Stimulated activated naive B cell treated with anti-CD40 and anti-IgM and Interleukin-4, amounts not matched to agents 10 μg/mL and 1 μg/mL and 100 μg/mL, for 72 hours (primary cell): ENCODE measurements around the gene GUCY2C.

Experiments
- ATAC-seq, 2 donors: fragments of 150-1000 bp; cut with Tn5 transposase; replicated peaks; 2 replicates each; pipeline ENCODE4 v1.10.0; 2021; ENCODE audit warnings: moderate library complexity in 1 of 2
- DNase-seq: peaks from one replicate; pipeline ENCODE4 v3.0.0; 2021
- H3K27ac Mint-ChIP-seq: one replicate; pipeline ENCODE4 v1.8.0; 2022; ENCODE audit warnings: mild to moderate bottlenecking, mixed read lengths
- H3K27me3 Mint-ChIP-seq, 2 donors: one replicate each; pipeline ENCODE4 v1.8.0; 2022; ENCODE audit warnings: mixed read lengths in 2 of 2
- H3K36me3 Mint-ChIP-seq, 2 donors: one replicate each; pipeline ENCODE4 v1.8.0; 2022; ENCODE audit warnings: mixed read lengths in 2 of 2, mild to moderate bottlenecking in 1 of 2
- H3K4me1 Mint-ChIP-seq, 2 donors: one replicate each; pipeline ENCODE4 v1.8.0; 2022; ENCODE audit warnings: mixed read lengths in 2 of 2, mild to moderate bottlenecking in 1 of 2
- H3K4me3 Mint-ChIP-seq, 2 donors: one replicate each; pipeline ENCODE4 v1.8.0; 2022; ENCODE audit warnings: mild to moderate bottlenecking in 2 of 2, mixed read lengths in 2 of 2, moderate library complexity in 1 of 2
- H3K9me3 Mint-ChIP-seq, 2 donors: one replicate each; pipeline ENCODE4 v1.8.0; 2022; ENCODE audit warnings: mixed read lengths in 2 of 2, mild to moderate bottlenecking in 1 of 2

The GUCY2C gene

DNA sequence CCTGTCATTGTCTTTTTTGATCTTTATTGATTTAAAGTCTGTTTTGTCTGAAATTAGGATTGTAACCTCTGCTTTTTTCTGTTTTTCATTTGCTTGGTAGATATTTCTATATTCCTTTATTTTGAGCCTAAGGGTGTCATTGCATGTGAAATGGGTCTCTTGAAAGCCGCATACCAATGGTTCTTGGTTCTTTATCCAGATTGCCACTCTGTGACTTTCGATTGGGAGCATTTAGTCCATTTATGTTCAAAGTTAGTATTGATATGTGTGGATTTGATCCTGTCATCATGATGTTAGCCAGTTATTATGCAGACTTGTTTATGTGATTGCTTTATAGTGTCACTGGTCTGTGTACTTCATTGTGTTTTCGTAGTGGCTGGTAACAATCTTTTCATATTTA lies 98.9 kb downstream of the GUCY2C start:
- no peak for DNase-seq
- H3K4me1 Mint-ChIP-seq = no peaks in the 10 kb centered on the region
- H3K9me3 Mint-ChIP-seq = peaks cover 19 to 23% of the 10 kb centered on the region in 2 donors
- peaks cover 5 to 13% of the 10 kb centered on the region in 2 donors for H3K27me3 Mint-ChIP-seq
- H3K4me3 Mint-ChIP-seq = no peak overlapping the region
- no peak for ATAC-seq
- no peak overlapping the region for H3K27ac Mint-ChIP-seq
- H3K36me3 Mint-ChIP-seq = peaks cover 8 to 10% of the 10 kb centered on the region in 2 donors

DNA sequence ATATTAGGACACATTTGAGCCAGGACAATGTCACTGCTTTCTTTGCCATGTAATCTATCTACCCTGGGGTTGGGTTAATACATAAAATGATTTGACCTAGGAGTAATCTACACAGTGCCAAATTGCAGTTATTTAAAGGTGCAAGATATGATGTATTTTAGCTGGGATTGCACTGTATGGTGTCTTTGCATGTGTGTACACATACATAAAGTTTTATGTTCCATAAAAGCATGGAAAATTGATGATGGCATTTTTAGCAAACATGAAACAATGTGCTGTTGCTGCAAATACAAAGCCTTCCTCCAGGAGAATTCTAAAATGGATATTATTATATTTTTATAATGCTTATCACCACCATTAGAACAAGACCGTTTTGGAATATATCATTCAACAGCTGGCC lies 104.7 kb downstream of the GUCY2C start:
- no peaks in the 10 kb centered on the region for H3K4me1 Mint-ChIP-seq
- H3K27ac Mint-ChIP-seq = no peak overlapping the region
- ATAC-seq (no peak), DNase-seq (no peak)
- no peak overlapping the region for H3K4me3 Mint-ChIP-seq
- H3K36me3 Mint-ChIP-seq = no peaks in the 10 kb centered on the region
- H3K27me3 Mint-ChIP-seq = no peaks in the 10 kb centered on the region
- H3K9me3 Mint-ChIP-seq = peaks cover 3% of the 10 kb centered on the region in 2 donors

DNA sequence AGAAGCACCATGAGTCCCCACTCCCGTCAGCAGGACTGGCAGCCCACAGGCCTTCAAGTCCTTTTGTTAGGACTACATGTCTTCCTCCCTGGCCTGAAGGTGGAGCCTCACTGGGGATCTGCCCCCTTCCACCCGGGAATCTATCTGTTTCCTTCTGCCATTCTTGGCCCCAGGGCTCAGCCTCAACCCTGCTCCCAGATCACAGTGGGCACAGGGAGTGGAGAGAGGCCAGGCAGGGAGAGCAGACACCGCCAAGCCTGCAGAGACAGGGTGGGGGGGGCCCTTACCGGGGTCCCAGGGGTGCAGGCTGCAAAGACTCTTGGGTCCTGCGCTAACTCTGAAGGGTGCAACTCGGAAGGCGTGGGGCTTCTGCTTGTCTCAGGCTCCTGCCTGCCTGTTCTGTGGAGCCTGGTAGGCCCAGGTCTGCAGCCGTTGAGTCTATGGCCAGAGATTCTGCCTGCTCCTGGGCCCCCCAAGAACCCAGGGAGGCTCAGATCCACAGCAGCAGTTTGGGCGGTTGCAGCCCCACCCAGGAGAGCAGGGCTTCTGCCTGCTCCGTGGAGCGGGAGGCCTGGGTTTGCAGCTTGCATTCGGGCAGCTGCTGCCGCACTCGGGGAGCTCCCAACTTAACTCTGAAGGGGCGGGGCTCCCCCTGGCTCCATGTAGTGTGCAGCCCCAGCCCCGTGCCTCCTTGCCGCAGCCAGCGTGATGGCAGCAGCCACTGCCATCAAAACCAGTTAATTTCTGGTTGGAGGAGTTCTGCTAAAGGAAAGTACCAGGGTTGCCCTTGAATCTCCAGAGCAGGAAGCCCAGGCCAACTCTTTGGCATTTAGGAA lies 107.0 kb downstream of the GUCY2C start:
- no peak for DNase-seq
- Mint-ChIP-seq H3K36me3 (no peaks in the 10 kb centered on the region), H3K4me3 (no peak overlapping the region), H3K4me1 (no peaks in the 10 kb centered on the region), H3K27me3 (no peaks in the 10 kb centered on the region), H3K27ac (no peak overlapping the region), H3K9me3 (no peaks in the 10 kb centered on the region)
- no peak for ATAC-seq

DNA sequence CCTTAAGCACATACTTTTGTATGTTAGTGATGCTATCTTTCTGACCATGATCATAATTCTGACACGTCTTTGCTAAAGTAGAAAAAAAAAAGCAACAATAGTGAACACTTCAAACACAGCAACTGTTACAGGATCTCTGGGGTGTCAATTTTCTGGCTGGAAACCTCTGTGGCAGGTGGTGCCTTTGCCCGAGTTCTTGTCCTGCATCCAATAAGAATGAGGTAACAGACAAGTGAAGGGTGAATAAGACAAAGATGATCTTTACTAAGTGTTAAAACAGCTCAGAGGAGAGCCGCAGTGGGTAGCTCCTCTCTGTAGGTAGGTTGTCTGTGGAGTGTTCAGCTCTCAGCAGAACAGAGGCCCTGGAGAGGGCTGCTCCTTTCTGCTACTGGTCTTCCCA lies 107.8 kb downstream of the GUCY2C start:
- H3K27ac Mint-ChIP-seq = no peak overlapping the region
- ATAC-seq (no peak), DNase-seq (no peak)
- H3K36me3 Mint-ChIP-seq = no peaks in the 10 kb centered on the region
- H3K4me1 Mint-ChIP-seq = no peaks in the 10 kb centered on the region
- no peak overlapping the region for H3K4me3 Mint-ChIP-seq
- no peaks in the 10 kb centered on the region for H3K27me3 Mint-ChIP-seq
- H3K9me3 Mint-ChIP-seq = no peaks in the 10 kb centered on the region

DNA sequence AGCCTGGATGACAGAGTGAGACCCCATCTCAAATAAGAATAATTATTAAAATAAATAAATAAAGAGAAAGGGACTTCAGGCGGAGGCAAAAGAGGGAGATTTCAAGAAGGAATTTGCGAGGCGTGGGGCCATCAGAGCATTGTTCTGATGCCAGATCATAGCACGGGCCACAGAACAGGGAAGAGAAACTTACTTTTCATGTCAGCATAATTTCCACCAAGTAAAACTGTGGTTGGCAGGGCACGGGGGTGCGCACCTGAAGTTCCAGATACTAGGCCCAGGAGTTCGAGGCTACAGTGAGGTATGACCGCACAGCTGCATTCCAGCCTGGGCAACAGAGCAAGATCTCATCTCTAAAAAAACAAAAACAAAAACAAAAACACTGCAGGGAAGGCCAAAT lies 117.8 kb downstream of the GUCY2C start:
- H3K4me1 Mint-ChIP-seq = peaks cover 14 to 35% of the 10 kb centered on the region in 2 donors

DNA sequence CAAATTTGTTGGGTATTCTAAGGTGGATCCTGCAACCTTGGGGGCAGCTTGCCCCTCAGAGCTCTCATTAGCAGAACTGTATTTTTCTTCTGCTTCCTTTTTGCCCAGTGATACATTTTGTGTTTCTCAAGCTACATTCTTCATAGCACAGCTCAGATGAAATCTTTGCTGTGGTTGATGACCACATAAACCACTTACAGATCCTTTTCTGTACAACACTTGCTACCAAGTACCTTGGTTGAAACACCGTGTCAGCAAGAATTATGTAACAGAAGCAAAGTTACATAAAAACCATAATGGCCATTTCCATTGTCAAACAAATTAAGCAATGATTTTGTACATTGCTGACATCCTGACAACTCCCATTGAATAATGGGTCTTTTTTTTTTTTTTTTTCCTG lies 119.1 kb downstream of the GUCY2C start:
- Mint-ChIP-seq H3K36me3 (peaks cover 0 to 3% of the 10 kb centered on the region in 2 donors), H3K27me3 (no peaks in the 10 kb centered on the region), H3K4me3 (no peak overlapping the region), H3K4me1 (peaks cover 14 to 35% of the 10 kb centered on the region in 2 donors), H3K9me3 (peaks cover 0 to 2% of the 10 kb centered on the region in 2 donors), H3K27ac (no peak overlapping the region)
- ATAC-seq (peak; percentile 50 to 58), DNase-seq (no peak)

More for the DNA sequence above, 117.8 kb downstream of the GUCY2C start:
- peaks cover 0 to 2% of the 10 kb centered on the region in 2 donors for H3K9me3 Mint-ChIP-seq
- no peak overlapping the region for H3K27ac Mint-ChIP-seq
- no peaks in the 10 kb centered on the region for H3K27me3 Mint-ChIP-seq
- no peak overlapping the region for H3K4me3 Mint-ChIP-seq
- ATAC-seq = peak; percentile 86 to 88
- DNase-seq = no peak
- peaks cover 0 to 3% of the 10 kb centered on the region in 2 donors for H3K36me3 Mint-ChIP-seq

DNA sequence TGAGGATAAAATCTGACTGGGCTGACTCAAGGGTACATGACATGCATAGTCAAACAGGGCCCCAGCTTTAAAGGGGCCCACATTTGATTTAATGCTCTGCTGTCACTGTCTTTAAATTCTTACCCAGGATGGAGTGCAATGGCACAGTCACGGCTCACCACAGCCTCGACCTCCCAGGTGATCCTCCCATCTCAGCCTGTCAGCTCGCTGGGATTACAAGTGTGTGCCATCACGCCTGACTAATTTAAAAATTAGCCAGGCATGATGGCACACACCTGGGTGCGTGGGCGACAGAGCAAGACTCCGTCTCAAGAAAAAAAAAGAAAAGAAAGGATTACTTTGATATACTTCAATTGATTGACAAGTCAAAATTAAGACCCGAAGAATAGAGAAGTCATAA lies 119.5 kb downstream of the GUCY2C start:
- no peaks in the 10 kb centered on the region for H3K27me3 Mint-ChIP-seq
- H3K4me1 Mint-ChIP-seq = peaks cover 14 to 35% of the 10 kb centered on the region in 2 donors
- DNase-seq (no peak), ATAC-seq (peak in 1 of 2 donors; percentile 33)
- H3K9me3 Mint-ChIP-seq = peaks cover 0 to 2% of the 10 kb centered on the region in 2 donors
- H3K27ac Mint-ChIP-seq = no peak overlapping the region
- no peak overlapping the region for H3K4me3 Mint-ChIP-seq
- peaks cover 0 to 3% of the 10 kb centered on the region in 2 donors for H3K36me3 Mint-ChIP-seq

DNA sequence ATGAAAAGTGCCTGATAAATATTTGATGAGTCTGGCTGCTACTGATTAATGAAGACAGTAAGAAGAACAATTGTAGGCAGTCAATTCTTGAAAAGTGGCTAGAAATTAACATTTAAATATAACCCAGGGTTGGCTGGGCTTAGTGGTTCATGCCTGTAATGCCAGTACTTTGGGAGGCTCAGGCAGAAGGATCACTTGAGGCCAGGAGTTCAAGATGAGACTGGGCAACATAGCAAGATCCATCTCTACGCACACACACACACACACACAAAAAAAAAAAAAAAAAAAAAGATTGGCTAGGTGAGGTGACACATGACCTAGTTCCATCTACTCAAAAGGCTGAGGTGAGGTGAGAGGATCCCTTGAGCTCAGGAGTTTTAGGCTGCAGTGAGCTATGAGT lies 120.8 kb downstream of the GUCY2C start:
- no peak for DNase-seq
- Mint-ChIP-seq H3K4me3 (no peak overlapping the region), H3K4me1 (peaks cover 14 to 35% of the 10 kb centered on the region in 2 donors), H3K27me3 (peaks cover 0 to 7% of the 10 kb centered on the region in 2 donors), H3K27ac (no peak overlapping the region), H3K9me3 (peaks cover 0 to 2% of the 10 kb centered on the region in 2 donors), H3K36me3 (peaks cover 0 to 3% of the 10 kb centered on the region in 2 donors)
- ATAC-seq = no peak

DNA sequence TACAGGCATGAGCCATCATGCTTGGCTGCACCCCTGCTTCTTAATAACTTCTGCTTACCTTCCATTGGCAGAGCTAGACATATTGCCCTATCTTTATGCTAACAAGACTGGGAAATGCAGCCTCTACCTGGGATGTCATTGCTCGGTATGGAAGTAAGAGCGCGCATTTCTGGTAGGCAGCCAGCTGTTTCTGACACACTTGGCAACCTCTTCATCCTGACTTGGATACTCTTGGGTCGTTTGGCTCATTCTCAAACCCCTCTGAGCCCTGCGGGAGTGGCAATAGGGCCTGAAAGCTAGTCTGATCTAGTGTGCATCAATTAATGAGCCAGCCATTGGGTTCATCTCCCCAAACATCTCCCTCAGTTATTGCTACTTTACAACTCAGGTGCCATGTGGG lies 123.3 kb downstream of the GUCY2C start:
- Mint-ChIP-seq H3K9me3 (no peaks in the 10 kb centered on the region), H3K27ac (no peak overlapping the region), H3K4me3 (no peak overlapping the region), H3K4me1 (peaks cover 10 to 25% of the 10 kb centered on the region in 2 donors), H3K27me3 (peaks cover 16 to 23% of the 10 kb centered on the region in 2 donors), H3K36me3 (no peaks in the 10 kb centered on the region)
- DNase-seq (no peak), ATAC-seq (no peak)

DNA sequence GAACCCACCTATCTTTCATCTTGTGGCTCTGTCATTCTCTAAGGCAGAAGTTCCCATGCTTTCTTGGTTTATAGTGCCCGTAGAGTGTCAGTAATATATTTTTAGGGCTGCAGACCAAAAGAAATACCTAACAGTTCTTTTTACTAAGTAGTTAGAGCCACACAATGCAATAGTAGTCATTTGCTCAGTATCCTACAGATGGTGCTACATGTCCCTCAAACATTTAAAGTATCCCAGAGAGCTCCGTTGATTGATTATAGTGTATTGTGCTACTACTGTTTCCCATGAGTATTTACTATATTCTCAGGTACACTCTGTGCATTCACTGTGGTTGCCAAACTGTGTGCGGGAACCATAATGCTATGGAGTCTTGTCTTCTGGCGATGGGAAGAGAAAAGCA lies 124.0 kb downstream of the GUCY2C start:
- H3K4me3 Mint-ChIP-seq = no peak overlapping the region
- H3K9me3 Mint-ChIP-seq = no peaks in the 10 kb centered on the region
- ATAC-seq (peak in 1 of 2 donors; percentile 42), DNase-seq (no peak)
- peaks cover 8 to 20% of the 10 kb centered on the region in 2 donors for H3K4me1 Mint-ChIP-seq
- H3K27me3 Mint-ChIP-seq = peaks cover 21 to 25% of the 10 kb centered on the region in 2 donors
- no peak overlapping the region for H3K27ac Mint-ChIP-seq
- no peaks in the 10 kb centered on the region for H3K36me3 Mint-ChIP-seq

DNA sequence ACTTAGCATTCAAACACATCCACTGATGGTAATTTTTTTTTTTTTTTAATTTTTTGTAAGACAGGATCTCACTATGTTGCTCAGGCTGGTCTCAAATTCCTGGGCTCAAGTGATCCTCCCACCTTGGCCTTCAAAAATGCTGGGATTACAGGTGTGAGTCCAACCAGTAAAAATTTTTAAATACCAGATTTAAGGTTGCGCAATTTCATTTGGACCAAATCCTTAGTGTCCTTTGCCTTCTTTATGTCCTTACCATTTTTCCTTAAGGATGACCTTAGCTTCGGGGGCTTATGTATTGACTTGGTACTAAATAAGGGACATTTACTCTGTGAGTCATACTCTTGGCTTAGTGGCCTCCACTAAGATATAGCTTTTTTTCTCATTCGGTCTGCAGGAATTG lies 124.6 kb downstream of the GUCY2C start:
- no peak for DNase-seq
- Mint-ChIP-seq H3K27ac (no peak overlapping the region), H3K36me3 (no peaks in the 10 kb centered on the region), H3K27me3 (peaks cover 25% of the 10 kb centered on the region in 2 donors), H3K9me3 (no peaks in the 10 kb centered on the region), H3K4me3 (no peak overlapping the region), H3K4me1 (peaks cover 3 to 14% of the 10 kb centered on the region in 2 donors)
- ATAC-seq = no peak

DNA sequence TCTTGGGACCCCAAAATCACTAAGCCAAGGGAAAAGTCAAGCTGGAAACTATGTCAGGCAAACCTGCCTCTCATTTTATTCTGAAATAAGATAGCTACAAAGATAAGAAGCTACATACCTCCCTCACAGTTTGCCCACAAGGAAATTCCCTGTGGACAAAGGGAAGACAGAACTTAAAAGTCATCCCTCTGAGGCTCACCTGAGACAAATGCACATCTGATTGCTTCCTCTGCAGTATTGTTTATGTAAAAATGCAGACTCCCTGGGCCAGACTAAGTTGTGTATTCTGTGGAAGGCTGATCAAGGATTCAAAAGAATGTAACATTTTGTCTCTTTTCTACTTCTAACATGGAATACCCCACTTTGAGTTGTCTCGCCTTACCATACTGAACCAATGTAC lies 126.2 kb downstream of the GUCY2C start:
- H3K27me3 Mint-ChIP-seq = peaks cover 34% of the 10 kb centered on the region in 2 donors

DNA sequence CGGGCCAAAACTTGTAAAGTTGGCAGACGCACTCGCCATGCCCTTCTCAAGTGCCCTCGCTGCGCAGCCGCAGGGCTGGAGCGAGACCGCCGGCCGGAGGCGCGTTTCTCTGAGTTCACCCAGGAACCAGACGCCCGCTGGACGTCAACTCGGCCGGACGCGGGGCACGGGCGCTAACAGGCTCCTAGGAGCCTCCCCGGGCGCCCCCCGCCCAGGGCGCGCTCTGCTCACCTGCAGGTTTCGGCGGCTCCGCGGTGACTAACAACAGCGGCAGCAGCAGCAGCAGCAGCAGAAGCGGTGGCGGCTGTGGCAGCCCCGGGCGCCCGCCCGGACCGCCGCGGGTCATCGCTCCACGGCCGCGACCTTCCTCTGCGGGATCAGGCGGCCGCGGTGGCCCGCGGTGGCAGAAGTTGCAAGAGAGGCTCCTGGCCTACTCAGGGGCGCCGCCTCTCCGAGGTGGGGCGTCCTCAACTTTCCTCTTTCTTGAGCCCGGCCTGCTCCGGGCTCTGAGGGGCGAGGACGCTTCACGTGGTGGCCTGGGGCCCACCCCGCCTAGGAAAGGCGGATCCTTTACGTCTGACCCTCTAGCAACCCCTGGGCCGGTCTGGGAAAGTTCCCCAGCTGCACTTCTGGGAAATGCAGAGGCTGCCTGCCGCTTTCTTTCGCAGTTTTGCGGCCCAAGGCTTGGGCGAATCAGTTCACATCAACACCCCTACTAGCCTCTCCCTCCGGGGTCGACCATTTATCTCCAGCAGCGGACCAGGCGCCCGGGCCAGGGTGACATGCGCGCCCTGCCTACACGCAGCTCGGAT lies 128.8 kb downstream of the GUCY2C start, which contains the start of gene PLBD1:
TSS of gene PLBD1 (minus strand) at position 533 of the 812 bp plus-strand sequence. CDS start at position 346, 187 bp downstream.
- ATAC-seq (peak; percentile 76 to 80), DNase-seq (peak; percentile 13)
- Mint-ChIP-seq H3K36me3 (no peaks in the 10 kb centered on the region), H3K4me3 (peak within 1 kb of the TSS; percentile 64 to 79), H3K27me3 (peaks cover 34 to 38% of the 10 kb centered on the region in 2 donors), H3K9me3 (no peaks in the 10 kb centered on the region), H3K27ac (peak within 1 kb of the TSS; percentile 5), H3K4me1 (peaks cover 0 to 3% of the 10 kb centered on the region in 2 donors)

More for the DNA sequence above, 126.2 kb downstream of the GUCY2C start:
- no peaks in the 10 kb centered on the region for H3K9me3 Mint-ChIP-seq
- no peaks in the 10 kb centered on the region for H3K36me3 Mint-ChIP-seq
- no peak overlapping the region for H3K4me3 Mint-ChIP-seq
- no peak for DNase-seq
- H3K4me1 Mint-ChIP-seq = peaks cover 3% of the 10 kb centered on the region in 2 donors
- no peak overlapping the region for H3K27ac Mint-ChIP-seq
- ATAC-seq = no peak

DNA sequence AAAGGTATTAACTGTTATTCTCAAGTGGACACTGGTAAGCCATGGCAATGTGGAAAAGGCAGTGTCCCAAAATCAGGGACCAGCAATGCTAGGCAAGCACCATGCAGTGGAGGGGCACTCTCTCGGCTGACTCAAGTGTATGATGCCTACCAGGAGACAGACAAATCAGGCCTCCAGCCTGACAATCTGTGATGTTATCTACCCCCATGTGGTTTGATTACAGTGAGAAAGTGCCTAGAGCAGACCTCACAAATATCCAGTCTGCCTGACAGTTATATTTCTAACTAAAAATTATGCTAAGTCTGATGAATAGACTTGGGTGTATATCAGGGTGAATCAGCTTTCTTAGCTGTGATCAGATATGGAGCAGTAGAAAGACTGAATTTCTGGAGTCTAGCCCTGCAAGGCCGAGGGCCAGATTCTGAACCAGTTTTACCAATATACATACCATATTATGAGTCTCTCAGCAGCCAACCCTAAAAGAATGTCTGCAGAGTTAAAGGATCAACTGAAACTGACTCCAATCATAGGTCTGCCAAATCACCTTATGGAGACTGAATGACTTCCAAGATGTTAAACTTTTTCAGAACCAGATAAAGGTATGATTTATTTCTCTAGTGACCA lies 132.0 kb downstream of the GUCY2C start:
- Mint-ChIP-seq H3K4me3 (no peak overlapping the region), H3K4me1 (peaks cover 7% of the 10 kb centered on the region in 2 donors), H3K27me3 (peaks cover 19 to 32% of the 10 kb centered on the region in 2 donors), H3K36me3 (no peaks in the 10 kb centered on the region), H3K9me3 (no peaks in the 10 kb centered on the region), H3K27ac (no peak overlapping the region)
- ATAC-seq = no peak
- DNase-seq = no peak
